Astrocyte (in vitro differentiated cells and primary cell): ENCODE measurements around the gene FAM81A. TPM values are rescaled to one million over a fixed set of nuclear protein-coding genes. Genes with fewer than 3 reads are reported as not detected.

Experiments used
- DNase-seq: peaks from one replicate; pipeline ENCODE4 v3.0.0-alpha.2; 2010; ENCODE audit warnings: low read depth
- FAIRE-seq: peaks from 2 replicates; lab custom pipeline; 2011; peaks lifted over from hg19 to GRCh38; lab: Jason Lieb, UNC
- H2AFZ ChIP-seq: 2 replicates; pipeline ENCODE4 v1.6.0; 2012; ENCODE audit warnings: low read depth, low read length, inconsistent platforms
- H3K27ac ChIP-seq: 2 replicates; pipeline ENCODE4 v1.5.1; 2011; ENCODE audit warnings: low read depth, low read length, inconsistent platforms
- H3K27me3 ChIP-seq: 2 replicates; pipeline ENCODE4 v1.6.0; 2011; ENCODE audit warnings: low read length, inconsistent platforms; ENCODE audit not compliant: insufficient read depth
- H3K36me3 ChIP-seq: 2 replicates; pipeline ENCODE4 v1.5.1; 2011; ENCODE audit warnings: low read length, inconsistent platforms; ENCODE audit not compliant: insufficient read depth
- H3K4me1 ChIP-seq: 2 replicates; pipeline ENCODE4 v1.5.1; 2011; ENCODE audit warnings: low read length, inconsistent platforms; ENCODE audit not compliant: insufficient read depth
- H3K4me2 ChIP-seq: 2 replicates; pipeline ENCODE4 v1.6.0; 2012; ENCODE audit warnings: low read length, inconsistent platforms
- H3K4me3 ChIP-seq: 2 replicates; pipeline ENCODE4 v1.5.1; 2011; ENCODE audit warnings: low read depth, mild to moderate bottlenecking, low read length, inconsistent platforms; ENCODE audit not compliant: insufficient read depth
- H3K79me2 ChIP-seq: 2 replicates; pipeline ENCODE4 v1.6.0; 2012; ENCODE audit warnings: mild to moderate bottlenecking, low read length, inconsistent platforms; ENCODE audit not compliant: insufficient read depth
- H3K9ac ChIP-seq: 2 replicates; pipeline ENCODE4 v1.6.0; 2012; ENCODE audit warnings: mild to moderate bottlenecking, low read length, inconsistent platforms
- H3K9me3 ChIP-seq: 2 replicates; pipeline ENCODE4 v1.5.1; 2012; ENCODE audit warnings: low read depth, mild to moderate bottlenecking, low read length, inconsistent platforms; ENCODE audit not compliant: insufficient read depth
- H4K20me1 ChIP-seq: 2 replicates; pipeline ENCODE4 v1.6.0; 2012; ENCODE audit warnings: low read length, inconsistent platforms; ENCODE audit not compliant: insufficient read depth
- H3K27ac Mint-ChIP-seq: one replicate; pipeline ENCODE4 v1.8.0; 2021; ENCODE audit warnings: mild to moderate bottlenecking, mixed read lengths; ENCODE audit not compliant: unreplicated experiment
- H3K27me3 Mint-ChIP-seq: one replicate; pipeline ENCODE4 v1.8.0; 2021; ENCODE audit warnings: low read depth, mixed read lengths; ENCODE audit not compliant: unreplicated experiment
- H3K36me3 Mint-ChIP-seq: one replicate; pipeline ENCODE4 v1.8.0; 2021; ENCODE audit warnings: low read depth, mixed read lengths; ENCODE audit not compliant: unreplicated experiment
- H3K4me1 Mint-ChIP-seq: one replicate; pipeline ENCODE4 v1.8.0; 2021; ENCODE audit warnings: low read depth, mixed read lengths; ENCODE audit not compliant: unreplicated experiment
- H3K4me3 Mint-ChIP-seq: one replicate; pipeline ENCODE4 v1.8.0; 2021; ENCODE audit warnings: mild to moderate bottlenecking, moderate library complexity, mixed read lengths; ENCODE audit not compliant: unreplicated experiment
- H3K9me3 Mint-ChIP-seq: one replicate; pipeline ENCODE4 v1.8.0; 2021; ENCODE audit warnings: mild to moderate bottlenecking, mixed read lengths; ENCODE audit not compliant: unreplicated experiment
- CTCF ChIP-seq: IDR thresholded peaks from 2 replicates; pipeline ENCODE4 v1.5.1; 2011; ENCODE audit warnings: low read depth, mild to moderate bottlenecking, inconsistent platforms, low read length, moderate library complexity; ENCODE audit not compliant: insufficient read depth
- EZH2 ChIP-seq: IDR thresholded peaks from 2 replicates; pipeline ENCODE4 v1.6.1; 2012; ENCODE audit warnings: mild to moderate bottlenecking, low read length, inconsistent platforms; ENCODE audit not compliant: insufficient read depth
- total RNA-seq: library from RNA; stranded (reverse); gene quantifications from 2 replicates; pipeline ENCODE4 v1.2.1, GENCODE V29; 2021

The FAM81A gene
- total RNA-seq, 1 donor from 2014 or later = 0.73 TPM

- no peaks in the 10 kb centered on the region for H3K79me2 ChIP-seq
- H2AFZ ChIP-seq = no peak overlapping the region
- FAIRE-seq (no peak), DNase-seq (no peak)
- H3K9me3 ChIP-seq = no peaks in the 10 kb centered on the region
- no peaks in the 10 kb centered on the region for H3K36me3 ChIP-seq
- H3K4me3 Mint-ChIP-seq = no peak overlapping the region
- H3K36me3 Mint-ChIP-seq = no peaks in the 10 kb centered on the region
- peaks cover 2% of the 10 kb centered on the region for H3K27me3 ChIP-seq
- H3K4me1 ChIP-seq = no peaks in the 10 kb centered on the region
- no peak overlapping the region for H3K27ac Mint-ChIP-seq
- no peak overlapping the region for H3K4me2 ChIP-seq
- no peaks in the 10 kb centered on the region for H4K20me1 ChIP-seq
- H3K27ac ChIP-seq = no peak overlapping the region
- no peak for TF ChIP-seq CTCF
- no peak for TF ChIP-seq EZH2
- H3K9ac ChIP-seq = no peak overlapping the region
- peaks cover 8% of the 10 kb centered on the region for H3K27me3 Mint-ChIP-seq
- no peaks in the 10 kb centered on the region for H3K9me3 Mint-ChIP-seq
- H3K4me1 Mint-ChIP-seq = no peaks in the 10 kb centered on the region
- no peak overlapping the region for H3K4me3 ChIP-seq
Observed at GRCh38 chr15:59565299-59565698, 127.3 kb downstream of the FAM81A start.

- no peak overlapping the region for H3K4me3 Mint-ChIP-seq
- no peak overlapping the region for H3K4me3 ChIP-seq
- FAIRE-seq = no peak
Observed at GRCh38 chr15:59567324-59567723, 129.3 kb downstream of the FAM81A start.

More at GRCh38 chr15:59567324-59567723, 129.3 kb downstream of the FAM81A start:
- Histone ChIP-seq H3K4me2 (no peak overlapping the region), H3K9me3 (no peaks in the 10 kb centered on the region), H3K27me3 (no peaks in the 10 kb centered on the region), H3K27ac (no peak overlapping the region), H3K36me3 (no peaks in the 10 kb centered on the region), H4K20me1 (no peaks in the 10 kb centered on the region), H3K4me1 (no peaks in the 10 kb centered on the region), H3K79me2 (no peaks in the 10 kb centered on the region), H2AFZ (no peak overlapping the region), H3K9ac (no peak overlapping the region)
- Mint-ChIP-seq H3K27me3 (peaks cover 3% of the 10 kb centered on the region), H3K27ac (no peak overlapping the region), H3K36me3 (no peaks in the 10 kb centered on the region), H3K4me1 (no peaks in the 10 kb centered on the region), H3K9me3 (no peaks in the 10 kb centered on the region)
- no peak for DNase-seq
- TF ChIP-seq CTCF (no peak), EZH2 (no peak)
